ENCODE data around the gene SMYD4. TPM values are rescaled to one million over a fixed set of nuclear protein-coding genes. Genes with fewer than 3 reads are reported as not detected.

The SMYD4 gene
- total and polyA plus RNA-seq, 2 donors from 2014 or later, result 3.4 to 12.2 TPM

DNA sequence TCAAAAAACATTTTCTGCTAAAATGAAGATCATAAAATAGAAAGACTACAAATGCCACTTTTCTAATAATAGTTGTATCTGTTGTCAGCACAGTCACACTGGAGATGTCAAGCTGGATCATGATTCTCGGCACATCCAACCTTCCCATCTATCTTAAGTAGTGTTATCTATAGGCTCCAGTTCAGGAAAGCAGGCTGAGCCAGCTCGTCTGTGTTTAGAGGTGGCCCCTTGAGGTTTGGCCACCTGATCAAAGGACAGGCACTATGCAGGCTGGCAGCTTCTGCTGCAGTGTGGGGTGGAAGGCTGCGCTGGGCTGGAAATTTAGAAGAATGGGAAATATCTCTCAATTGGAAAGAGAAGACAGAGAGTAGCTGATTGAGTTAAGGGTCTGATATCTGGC, 32.4 kb downstream of the SMYD4 start:
- Histone ChIP-seq H3K9ac (ENCODE audit: low read length in 3 of 3) (no peak overlapping the region), H3K4me3 (ENCODE audit: low read length in 3 of 3) (no peak overlapping the region), H3K27ac (ENCODE audit: low read depth in 2 of 2, low read length in 2 of 2) (no peak overlapping the region), H3K27me3 (ENCODE audit: control insufficient read depth, insufficient read depth, low read length) (no peaks in the 10 kb centered on the region), H3K36me3 (ENCODE audit: control insufficient read depth in 2 of 3, insufficient read depth in 3 of 3, low read length in 3 of 3) (peaks cover 0 to 14% (median 5%) of the 10 kb centered on the region in 3 donors), H3K4me1 (ENCODE audit: control insufficient read depth in 2 of 3, insufficient read depth in 2 of 3, low read depth in 1 of 3, low read length in 3 of 3) (no peaks in the 10 kb centered on the region), H3K9me3 (ENCODE audit: control insufficient read depth in 2 of 3, insufficient read depth in 1 of 3, low read length in 3 of 3) (no peaks in the 10 kb centered on the region)
- FAIRE-seq, result no peak
- intact Hi-C loops (cut with DNase I), result no loop called here
- no peak for DNase-seq
- TF ChIP-seq, protein P1, sequence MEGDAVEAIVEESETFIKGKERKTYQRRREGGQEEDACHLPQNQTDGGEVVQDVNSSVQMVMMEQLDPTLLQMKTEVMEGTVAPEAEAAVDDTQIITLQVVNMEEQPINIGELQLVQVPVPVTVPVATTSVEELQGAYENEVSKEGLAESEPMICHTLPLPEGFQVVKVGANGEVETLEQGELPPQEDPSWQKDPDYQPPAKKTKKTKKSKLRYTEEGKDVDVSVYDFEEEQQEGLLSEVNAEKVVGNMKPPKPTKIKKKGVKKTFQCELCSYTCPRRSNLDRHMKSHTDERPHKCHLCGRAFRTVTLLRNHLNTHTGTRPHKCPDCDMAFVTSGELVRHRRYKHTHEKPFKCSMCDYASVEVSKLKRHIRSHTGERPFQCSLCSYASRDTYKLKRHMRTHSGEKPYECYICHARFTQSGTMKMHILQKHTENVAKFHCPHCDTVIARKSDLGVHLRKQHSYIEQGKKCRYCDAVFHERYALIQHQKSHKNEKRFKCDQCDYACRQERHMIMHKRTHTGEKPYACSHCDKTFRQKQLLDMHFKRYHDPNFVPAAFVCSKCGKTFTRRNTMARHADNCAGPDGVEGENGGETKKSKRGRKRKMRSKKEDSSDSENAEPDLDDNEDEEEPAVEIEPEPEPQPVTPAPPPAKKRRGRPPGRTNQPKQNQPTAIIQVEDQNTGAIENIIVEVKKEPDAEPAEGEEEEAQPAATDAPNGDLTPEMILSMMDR (IDR thresholded peaks at IDR 0.05; ENCODE audit: borderline replicate concordance, extremely low read depth, insufficient read depth), result no peak

DNA sequence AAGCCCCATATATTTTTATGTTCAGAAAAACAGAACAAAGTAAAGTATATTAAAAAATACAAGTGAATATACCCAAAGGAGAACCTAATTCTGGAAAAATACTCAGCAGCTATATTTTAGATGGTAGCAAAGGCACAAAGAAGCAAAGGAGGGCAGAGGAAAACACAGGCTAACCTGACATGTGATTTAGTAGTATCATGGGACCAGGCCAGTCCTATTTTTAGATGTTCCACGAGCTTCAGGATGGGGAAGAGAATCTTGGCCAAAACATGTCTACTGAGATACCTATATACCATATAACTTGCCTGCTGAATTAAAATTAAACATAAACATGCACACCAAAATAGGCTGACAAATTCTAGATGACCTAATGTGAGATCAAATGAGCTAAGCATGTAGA, 32.9 kb downstream of the SMYD4 start:
- Histone ChIP-seq H3K36me3 (ENCODE audit: control insufficient read depth in 2 of 3, insufficient read depth in 3 of 3, low read length in 3 of 3) (peaks cover 0 to 14% (median 5%) of the 10 kb centered on the region in 3 donors), H3K4me1 (ENCODE audit: control insufficient read depth in 2 of 3, insufficient read depth in 2 of 3, low read depth in 1 of 3, low read length in 3 of 3) (no peaks in the 10 kb centered on the region), H3K9me3 (ENCODE audit: control insufficient read depth in 2 of 3, insufficient read depth in 1 of 3, low read length in 3 of 3) (no peaks in the 10 kb centered on the region), H3K9ac (ENCODE audit: low read length in 3 of 3) (no peak overlapping the region), H3K4me3 (ENCODE audit: low read length in 3 of 3) (no peak overlapping the region), H3K27me3 (ENCODE audit: control insufficient read depth, insufficient read depth, low read length) (no peaks in the 10 kb centered on the region), H3K27ac (ENCODE audit: low read depth in 2 of 2, low read length in 2 of 2) (no peak overlapping the region)
- FAIRE-seq (no peak), DNase-seq (no peak)
- intact Hi-C loops (cut with DNase I), result no loop called here
- TF ChIP-seq, protein P1 (IDR thresholded peaks at IDR 0.05; ENCODE audit: borderline replicate concordance, extremely low read depth, insufficient read depth), result no peak

DNA sequence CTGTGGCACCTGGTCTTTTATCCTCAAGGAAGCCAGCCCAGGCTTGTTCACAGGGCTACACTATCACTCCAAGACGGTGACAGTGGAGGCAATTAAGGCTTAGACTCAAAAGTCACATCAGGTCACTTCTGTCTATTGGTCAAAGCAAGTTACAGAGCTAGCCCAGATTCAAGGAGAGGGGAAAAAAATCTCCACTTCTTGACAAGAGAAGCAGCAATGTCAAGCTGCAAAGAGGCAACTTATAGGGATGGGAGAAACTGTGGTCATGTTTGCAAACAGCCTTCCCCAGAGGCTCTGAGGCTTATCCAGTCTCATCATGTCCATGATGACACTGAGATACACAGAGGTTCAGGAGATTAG, 36.3 kb downstream of the SMYD4 start:
- TF ChIP-seq, protein P1 (IDR thresholded peaks at IDR 0.05; ENCODE audit: borderline replicate concordance, extremely low read depth, insufficient read depth), result no peak
- FAIRE-seq (no peak), DNase-seq (no peak)
- Histone ChIP-seq H3K27ac (ENCODE audit: low read depth in 2 of 2, low read length in 2 of 2) (no peak overlapping the region), H3K27me3 (ENCODE audit: control insufficient read depth, insufficient read depth, low read length) (no peaks in the 10 kb centered on the region), H3K36me3 (ENCODE audit: control insufficient read depth in 2 of 3, insufficient read depth in 3 of 3, low read length in 3 of 3) (no peaks in the 10 kb centered on the region), H3K4me3 (ENCODE audit: low read length in 3 of 3) (no peak overlapping the region), H3K4me1 (ENCODE audit: control insufficient read depth in 2 of 3, insufficient read depth in 2 of 3, low read depth in 1 of 3, low read length in 3 of 3) (no peaks in the 10 kb centered on the region), H3K9ac (ENCODE audit: low read length in 3 of 3) (no peak overlapping the region), H3K9me3 (ENCODE audit: control insufficient read depth in 2 of 3, insufficient read depth in 1 of 3, low read length in 3 of 3) (no peaks in the 10 kb centered on the region)
- intact Hi-C loops (cut with DNase I), result no loop called here

Measured in kidney (tissue), 14 donors.